ENCODE data around the gene AJAP1.

AJAP1 gene

DNA sequence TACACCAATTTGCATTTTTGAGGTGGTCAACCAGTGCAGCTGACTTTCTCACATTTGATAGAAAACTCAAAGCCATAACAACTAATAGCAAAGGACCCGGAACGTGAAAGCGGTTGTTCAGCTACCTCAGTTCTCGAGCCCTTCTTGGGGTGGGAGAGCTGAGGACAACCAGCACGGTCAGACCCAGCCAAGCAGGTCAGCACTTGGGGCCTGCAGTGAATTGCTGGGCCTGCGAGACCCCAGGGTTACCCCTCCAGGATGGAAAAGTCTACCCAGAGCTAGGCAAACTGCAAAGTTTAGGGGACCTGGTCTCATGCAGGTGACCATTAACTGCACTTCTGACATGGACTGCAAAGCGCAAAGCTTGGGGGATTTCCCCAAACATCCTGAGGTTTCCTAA lies 23.8 kb upstream of the AJAP1 start:
- DNase-seq (ENCODE audit: insufficient read length, low spot score) (no peak), FAIRE-seq (no peak)
- TF ChIP-seq, protein P1, sequence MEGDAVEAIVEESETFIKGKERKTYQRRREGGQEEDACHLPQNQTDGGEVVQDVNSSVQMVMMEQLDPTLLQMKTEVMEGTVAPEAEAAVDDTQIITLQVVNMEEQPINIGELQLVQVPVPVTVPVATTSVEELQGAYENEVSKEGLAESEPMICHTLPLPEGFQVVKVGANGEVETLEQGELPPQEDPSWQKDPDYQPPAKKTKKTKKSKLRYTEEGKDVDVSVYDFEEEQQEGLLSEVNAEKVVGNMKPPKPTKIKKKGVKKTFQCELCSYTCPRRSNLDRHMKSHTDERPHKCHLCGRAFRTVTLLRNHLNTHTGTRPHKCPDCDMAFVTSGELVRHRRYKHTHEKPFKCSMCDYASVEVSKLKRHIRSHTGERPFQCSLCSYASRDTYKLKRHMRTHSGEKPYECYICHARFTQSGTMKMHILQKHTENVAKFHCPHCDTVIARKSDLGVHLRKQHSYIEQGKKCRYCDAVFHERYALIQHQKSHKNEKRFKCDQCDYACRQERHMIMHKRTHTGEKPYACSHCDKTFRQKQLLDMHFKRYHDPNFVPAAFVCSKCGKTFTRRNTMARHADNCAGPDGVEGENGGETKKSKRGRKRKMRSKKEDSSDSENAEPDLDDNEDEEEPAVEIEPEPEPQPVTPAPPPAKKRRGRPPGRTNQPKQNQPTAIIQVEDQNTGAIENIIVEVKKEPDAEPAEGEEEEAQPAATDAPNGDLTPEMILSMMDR (IDR thresholded peaks at IDR 0.05; ENCODE audit: insufficient read depth, missing control alignments): no peak

DNA sequence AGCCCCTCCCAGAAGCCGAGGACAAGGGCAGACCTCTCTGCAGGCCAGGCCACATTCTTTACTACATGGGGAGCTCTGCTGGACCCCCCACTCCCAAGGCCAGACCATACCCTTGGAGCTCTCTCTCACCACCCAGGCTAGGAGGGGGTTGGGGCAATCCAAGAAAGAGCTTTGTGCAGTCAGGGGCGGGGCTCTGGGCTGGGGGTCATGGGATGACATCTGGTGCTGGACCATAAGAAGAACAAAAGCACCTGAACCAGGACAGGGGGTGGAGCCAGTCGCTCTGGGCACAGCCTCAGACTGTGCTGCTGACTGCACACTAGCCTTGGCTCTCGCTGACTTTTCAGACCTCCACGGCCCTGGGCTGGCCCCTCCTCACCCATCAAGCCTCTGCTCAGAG lies 23.1 kb upstream of the AJAP1 start:
- no peak for FAIRE-seq
- TF ChIP-seq, protein P1 (IDR thresholded peaks at IDR 0.05; ENCODE audit: insufficient read depth, missing control alignments): no peak
- DNase-seq (ENCODE audit: insufficient read length, low spot score): no peak

- DNase-seq (ENCODE audit: insufficient read length, low spot score) (no peak), FAIRE-seq (no peak)
- TF ChIP-seq, protein P1 (IDR thresholded peaks at IDR 0.05; ENCODE audit: insufficient read depth, missing control alignments): no peak
These were observed 21.1 kb upstream of the AJAP1 start for GRCh38 chr1:4633346-4633745.

DNA sequence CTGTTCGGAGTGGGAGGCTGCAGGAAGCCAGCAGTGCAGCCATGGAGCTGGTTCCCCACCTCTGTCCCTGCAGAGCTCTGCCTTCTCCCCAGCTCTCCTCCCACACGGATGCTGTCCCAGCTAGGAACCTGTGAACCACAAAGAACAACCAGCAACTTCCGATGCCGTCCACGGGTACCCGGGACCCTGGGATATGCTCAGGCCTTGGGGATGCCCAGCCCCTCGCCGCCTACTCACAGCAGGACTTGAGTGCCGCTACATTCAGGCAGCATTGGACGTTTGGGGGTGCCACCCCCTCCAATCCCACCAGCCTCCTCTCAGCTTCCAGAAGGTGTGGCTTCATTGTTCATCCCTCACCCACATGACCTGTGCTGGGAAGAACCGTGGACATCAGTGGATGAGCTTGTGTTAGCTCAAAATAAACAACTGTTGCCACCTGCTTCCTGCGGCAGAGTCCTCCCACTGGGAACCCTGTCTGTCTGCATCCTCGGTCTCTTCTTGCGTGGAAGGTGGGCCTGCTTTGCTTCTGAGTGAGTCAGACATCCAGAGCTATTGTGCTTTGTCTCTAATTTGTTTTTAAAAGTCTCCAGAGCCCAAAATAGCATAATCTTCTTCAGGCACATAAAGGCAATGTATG lies 20.1 kb upstream of the AJAP1 start:
- no peak for FAIRE-seq

DNA sequence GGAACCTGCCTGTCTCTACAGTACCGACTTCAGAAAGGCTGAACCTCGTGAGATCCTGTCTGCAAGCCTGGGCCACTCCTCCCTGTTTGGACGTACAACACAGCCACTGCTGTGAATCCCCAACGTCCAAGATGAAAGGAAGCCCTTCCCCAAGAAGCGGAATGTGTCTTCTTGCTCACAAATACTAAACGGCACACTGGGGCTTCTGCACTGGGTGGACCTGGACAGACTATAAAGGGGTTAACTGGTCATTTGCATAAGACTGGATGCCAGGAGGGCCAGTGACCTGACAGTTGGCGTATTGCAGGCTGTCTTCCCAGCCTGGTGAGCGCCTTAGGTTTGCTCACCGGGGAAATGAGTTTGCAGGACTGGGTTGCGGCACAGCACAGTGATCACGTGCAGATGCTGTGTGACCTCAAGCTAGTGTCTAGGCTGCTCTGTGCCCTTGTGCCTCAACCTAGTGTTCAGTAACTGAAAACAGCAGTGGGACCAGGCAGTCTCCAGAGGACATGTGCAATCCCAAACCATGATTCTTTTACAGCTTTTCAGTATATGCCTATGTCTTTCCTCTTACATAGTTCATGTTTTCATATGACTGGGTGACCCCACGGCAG lies 19.5 kb upstream of the AJAP1 start:
- no peak for FAIRE-seq
- TF ChIP-seq, protein P1 (IDR thresholded peaks at IDR 0.05; ENCODE audit: insufficient read depth, missing control alignments): no peak
- DNase-seq (ENCODE audit: insufficient read length, low spot score): no peak

More for the DNA sequence above, 20.1 kb upstream of the AJAP1 start:
- TF ChIP-seq, protein P1 (IDR thresholded peaks at IDR 0.05; ENCODE audit: insufficient read depth, missing control alignments): no peak
- DNase-seq (ENCODE audit: insufficient read length, low spot score): no peak

GRCh38 chr1:4636186-4636585 lies 18.2 kb upstream of the AJAP1 start:
- TF ChIP-seq, protein P1 (IDR thresholded peaks at IDR 0.05; ENCODE audit: insufficient read depth, missing control alignments): no peak
- FAIRE-seq (no peak), DNase-seq (ENCODE audit: insufficient read length, low spot score) (no peak)
